HEK293 (cell line): ENCODE results near the gene SERPINA3.

Experiments used
- CTCF ChIA-PET: fragments of 350-600 bp; formaldehyde crosslinking; extraction: SDS; loops from one replicate; lab custom pipeline; 2021; ENCODE audit warnings: antibody characterized with exemption; lab: Yijun Ruan, JAX
- POLR2A ChIA-PET: fragments of 300-600 bp; formaldehyde crosslinking; extraction: SDS; loops from one replicate; lab custom pipeline; 2020; ENCODE audit warnings: antibody characterized with exemption, inconsistent platforms; lab: Yijun Ruan, JAX
- H3K27ac ChIP-seq: fragments of 200-500 bp; sonication (Bioruptor generic); 2 replicates; pipeline ENCODE4 v1.5.1; 2014; ENCODE audit warnings: low read depth, low read length, control low read depth, inconsistent platforms; ENCODE audit errors: extremely low read depth
- H3K36me3 ChIP-seq, 2 experiments: fragments of 200-500 bp in 1 of 2; sonication (Bioruptor generic) in 1 of 2; 1 replicate in 1 of 2; 2 replicates in 1 of 2; pipeline ENCODE4 v1.5.1; 2014 to 2017; ENCODE audit warnings: inconsistent platforms in 2 of 2, low read length in 2 of 2; ENCODE audit not compliant: control insufficient read depth in 2 of 2, insufficient read depth in 1 of 2
- H3K4me1 ChIP-seq: fragments of 200-500 bp; sonication (Bioruptor generic); 2 replicates; pipeline ENCODE4 v1.5.1; 2014; ENCODE audit warnings: mild to moderate bottlenecking, low read length, inconsistent platforms; ENCODE audit not compliant: control insufficient read depth, insufficient read depth
- H3K4me3 ChIP-seq: 2 replicates; pipeline ENCODE4 v1.5.1; 2011; ENCODE audit warnings: low read depth, mild to moderate bottlenecking, control low read depth, low read length, moderate library complexity
- H3K9me3 ChIP-seq: fragments of 200-500 bp; sonication (Bioruptor generic); 2 replicates; pipeline ENCODE4 v1.5.1; 2014; ENCODE audit warnings: low read depth, low read length, inconsistent platforms; ENCODE audit not compliant: control insufficient read depth, insufficient read depth
- AEBP2 ChIP-seq: fragments of 450-650 bp; formaldehyde crosslinking; IDR thresholded peaks from 2 replicates; pipeline ENCODE4 v1.5.1; 2016; ENCODE audit warnings: missing biosample characterization, missing genetic modification characterization, borderline replicate concordance
- KLF17 ChIP-seq: fragments of 450-650 bp; formaldehyde crosslinking; IDR thresholded peaks from 2 replicates; pipeline ENCODE4 v1.5.1; 2016; ENCODE audit warnings: missing biosample characterization, missing genetic modification characterization
- MYNN ChIP-seq: fragments of 450-650 bp; formaldehyde crosslinking; IDR thresholded peaks from 2 replicates; pipeline ENCODE4 v1.5.1; 2016; ENCODE audit warnings: missing biosample characterization, missing genetic modification characterization, borderline replicate concordance
- PATZ1 ChIP-seq: fragments of 450-650 bp; formaldehyde crosslinking; IDR thresholded peaks from 2 replicates; pipeline ENCODE4 v1.5.1; 2016; ENCODE audit warnings: missing biosample characterization, missing genetic modification characterization
- PBX3 ChIP-seq: sonication (generic); formaldehyde crosslinking; IDR thresholded peaks from 2 replicates; pipeline ENCODE4 v1.8.1; 2022; ENCODE audit warnings: mild to moderate bottlenecking, moderate library complexity, missing genetic modification reagents
- PRDM10 ChIP-seq: fragments of 450-650 bp; formaldehyde crosslinking; IDR thresholded peaks from 2 replicates; pipeline ENCODE4 v1.5.1; 2016; ENCODE audit warnings: missing biosample characterization, missing genetic modification characterization
- WT1 ChIP-seq: fragments of 450-650 bp; formaldehyde crosslinking; IDR thresholded peaks from 2 replicates; pipeline ENCODE4 v1.5.1; 2016; ENCODE audit warnings: missing biosample characterization, missing genetic modification characterization
- ZBTB48 ChIP-seq: fragments of 450-650 bp; formaldehyde crosslinking; IDR thresholded peaks from 2 replicates; pipeline ENCODE4 v1.5.1; 2016; ENCODE audit warnings: missing biosample characterization, missing genetic modification characterization
- ZEB2 ChIP-seq: fragments of 450-650 bp; formaldehyde crosslinking; IDR thresholded peaks from 2 replicates; pipeline ENCODE4 v1.5.1; 2016; ENCODE audit warnings: missing biosample characterization, missing genetic modification characterization
- ZFP41 ChIP-seq: fragments of 450-650 bp; formaldehyde crosslinking; IDR thresholded peaks from 2 replicates; pipeline ENCODE4 v1.5.1; 2016; ENCODE audit warnings: missing biosample characterization, missing genetic modification characterization, borderline replicate concordance
- ZNF133 ChIP-seq: fragments of 450-650 bp; formaldehyde crosslinking; IDR thresholded peaks from 2 replicates; pipeline ENCODE4 v1.5.1; 2016; ENCODE audit warnings: missing biosample characterization, missing genetic modification characterization
- ZNF157 ChIP-seq: fragments of 450-650 bp; formaldehyde crosslinking; IDR thresholded peaks from 2 replicates; pipeline ENCODE4 v1.5.1; 2016; ENCODE audit warnings: missing biosample characterization, missing genetic modification characterization
- ZNF24 ChIP-seq: fragments of 450-650 bp; formaldehyde crosslinking; IDR thresholded peaks from 2 replicates; pipeline ENCODE4 v1.5.1; 2016; ENCODE audit warnings: missing biosample characterization, missing genetic modification characterization
- ZNF26 ChIP-seq: fragments of 450-650 bp; formaldehyde crosslinking; IDR thresholded peaks from 2 replicates; pipeline ENCODE4 v1.5.1; 2016; ENCODE audit warnings: missing biosample characterization, missing genetic modification characterization
- ZNF391 ChIP-seq: fragments of 450-650 bp; formaldehyde crosslinking; IDR thresholded peaks from 2 replicates; pipeline ENCODE4 v1.5.1; 2016; ENCODE audit warnings: low read depth, missing biosample characterization, missing genetic modification characterization, borderline replicate concordance
- ZNF404 ChIP-seq: fragments of 450-650 bp; formaldehyde crosslinking; IDR thresholded peaks from 2 replicates; pipeline ENCODE4 v1.5.1; 2017; ENCODE audit warnings: missing biosample characterization, missing genetic modification characterization
- ZNF488 ChIP-seq: fragments of 450-650 bp; formaldehyde crosslinking; IDR thresholded peaks from 2 replicates; pipeline ENCODE4 v1.5.1; 2016; ENCODE audit warnings: missing biosample characterization, missing genetic modification characterization
- ZNF501 ChIP-seq: fragments of 450-650 bp; formaldehyde crosslinking; IDR thresholded peaks from 2 replicates; pipeline ENCODE4 v1.5.1; 2016; ENCODE audit warnings: missing biosample characterization, missing genetic modification characterization
- ZNF571 ChIP-seq: fragments of 450-650 bp; formaldehyde crosslinking; IDR thresholded peaks from 2 replicates; pipeline ENCODE4 v1.5.0; 2017; ENCODE audit warnings: missing biosample characterization, missing genetic modification characterization
- ZNF670 ChIP-seq: fragments of 450-650 bp; formaldehyde crosslinking; IDR thresholded peaks from 2 replicates; pipeline ENCODE4 v1.5.1; 2016; ENCODE audit warnings: missing biosample characterization, missing genetic modification characterization, low read depth
- ZNF704 ChIP-seq: fragments of 450-650 bp; formaldehyde crosslinking; IDR thresholded peaks from 2 replicates; pipeline ENCODE4 v1.5.1; 2016; ENCODE audit warnings: missing biosample characterization, missing genetic modification characterization

Gene SERPINA3

GRCh38 chr14:94570002-94570400, 42.2 kb upstream of the SERPINA3 start:
- ChIA-PET CTCF (no interaction called here), POLR2A (no interaction called here)
- H3K27ac ChIP-seq = no peak overlapping the region
- H3K4me3 ChIP-seq = no peak overlapping the region
- no peak for TF ChIP-seq MYNN
- TF ChIP-seq ZNF24 (tag by site-specific recombination) = no peak
- no peak for TF ChIP-seq ZNF704 (tag by site-specific recombination)
- TF ChIP-seq ZNF133 (tag by site-specific recombination) = no peak
- no peak for TF ChIP-seq ZNF488
- TF ChIP-seq ZEB2 (tag by site-specific recombination) = no peak
- no peak for TF ChIP-seq PRDM10
- no peak for TF ChIP-seq ZFP41 (tag by site-specific recombination)
- no peak for TF ChIP-seq ZNF571
- no peaks in the 10 kb centered on the region for H3K4me1 ChIP-seq
- no peaks in the 10 kb centered on the region for H3K36me3 ChIP-seq
- H3K9me3 ChIP-seq = no peaks in the 10 kb centered on the region

GRCh38 chr14:94570440-94570839, 41.8 kb upstream of the SERPINA3 start:
- no peak overlapping the region for H3K4me3 ChIP-seq
- H3K36me3 ChIP-seq = no peaks in the 10 kb centered on the region
- H3K9me3 ChIP-seq = no peaks in the 10 kb centered on the region
- no peak overlapping the region for H3K27ac ChIP-seq
- ChIA-PET CTCF (no interaction called here), POLR2A (interaction anchor here (0.6 kb wide), 1 partner anchor 543 kb away, joined by 3 read pairs; no protein-coding TSS in a partner anchor)
- H3K4me1 ChIP-seq = no peaks in the 10 kb centered on the region
- TF ChIP-seq PATZ1 (tag by site-specific recombination) (no peak), ZNF501 (no peak), KLF17 (no peak), ZBTB48 (tag by site-specific recombination) (no peak), ZNF157 (tag by site-specific recombination) (no peak), ZNF670 (tag by site-specific recombination) (no peak), AEBP2 (tag by site-specific recombination) (no peak), WT1 (tag by site-specific recombination) (no peak), ZNF391 (no peak), PBX3 (CRISPR knock-in tag) (no peak), ZNF26 (no peak), ZNF404 (tag by site-specific recombination) (no peak)
